Ureter (tissue), 1 donor: ENCODE results near the gene KLHL1. TPM values are rescaled to one million over a fixed set of nuclear protein-coding genes. Genes with fewer than 3 reads are reported as not detected.
"Not testable (repeated sequence)": the region's sequence is repeated elsewhere in the genome, so short reads cannot be mapped to it uniquely, and the experiment has no call there.

Experiments used
- DNase-seq: peaks from one replicate; pipeline ENCODE4 v3.0.0-alpha.2; 2020; ENCODE audit warnings: low spot score
- total RNA-seq: library from RNA; stranded (reverse); gene quantifications from one replicate; pipeline ENCODE4 v1.2.4, GENCODE V29; 2023
- donor health status: DM: yes; HTN: yes; CAD: no.

Gene KLHL1, protein sequence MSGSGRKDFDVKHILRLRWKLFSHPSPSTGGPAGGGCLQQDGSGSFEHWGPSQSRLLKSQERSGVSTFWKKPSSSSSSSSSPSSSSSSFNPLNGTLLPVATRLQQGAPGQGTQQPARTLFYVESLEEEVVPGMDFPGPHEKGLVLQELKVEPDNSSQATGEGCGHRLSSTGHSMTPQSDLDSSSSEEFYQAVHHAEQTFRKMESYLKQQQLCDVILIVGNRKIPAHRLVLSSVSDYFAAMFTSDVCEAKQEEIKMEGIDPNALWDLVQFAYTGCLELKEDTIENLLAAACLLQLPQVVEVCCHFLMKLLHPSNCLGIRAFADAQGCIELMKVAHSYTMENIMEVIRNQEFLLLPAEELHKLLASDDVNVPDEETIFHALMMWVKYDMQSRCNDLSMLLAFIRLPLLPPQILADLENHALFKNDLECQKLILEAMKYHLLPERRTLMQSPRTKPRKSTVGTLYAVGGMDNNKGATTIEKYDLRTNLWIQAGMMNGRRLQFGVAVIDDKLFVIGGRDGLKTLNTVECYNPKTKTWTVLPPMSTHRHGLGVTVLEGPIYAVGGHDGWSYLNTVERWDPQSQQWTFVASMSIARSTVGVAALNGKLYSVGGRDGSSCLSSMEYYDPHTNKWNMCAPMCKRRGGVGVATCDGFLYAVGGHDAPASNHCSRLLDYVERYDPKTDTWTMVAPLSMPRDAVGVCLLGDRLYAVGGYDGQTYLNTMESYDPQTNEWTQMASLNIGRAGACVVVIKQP
- not detected for total RNA-seq

DNA sequence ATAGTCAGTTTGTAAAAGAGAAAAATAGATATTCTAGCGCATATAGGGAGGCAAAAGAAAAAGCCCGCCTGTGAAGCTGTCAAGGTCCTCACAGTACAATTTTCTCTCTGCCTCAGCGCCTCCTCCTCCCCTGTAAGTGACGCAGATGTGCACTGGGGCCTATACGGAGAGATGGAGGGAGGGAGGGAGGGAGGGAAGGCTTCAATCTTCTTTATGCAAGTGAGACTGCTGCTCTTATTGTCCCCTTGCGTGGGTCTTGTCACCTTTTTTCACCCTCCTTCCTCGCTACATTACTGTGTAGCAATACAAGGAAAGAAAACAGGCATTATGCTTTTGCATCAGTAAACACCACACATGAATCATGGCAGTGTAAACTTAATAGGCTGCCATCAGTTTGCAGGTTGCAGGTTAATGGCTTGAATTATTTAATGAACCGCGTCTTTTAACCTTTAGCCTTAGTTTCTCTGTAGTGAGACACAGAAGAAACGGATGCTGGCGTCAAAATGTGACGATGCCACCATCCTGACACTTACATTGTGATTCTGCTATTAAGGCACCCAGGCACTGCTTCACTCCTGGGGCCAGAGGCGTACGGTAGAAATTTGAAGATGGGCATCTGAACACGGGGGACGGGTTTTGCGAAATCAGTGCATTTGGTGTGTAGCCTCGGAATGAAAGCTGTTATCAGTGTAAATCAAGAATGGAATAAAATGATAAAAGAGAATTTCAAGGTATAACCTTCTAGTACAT, at the start of gene KLHL1:
TSS of gene KLHL1 (minus strand) at position 97 of the 750 bp plus-strand sequence. CDS start 753 bp downstream, outside the sequence.
- DNase-seq: no peak

DNA sequence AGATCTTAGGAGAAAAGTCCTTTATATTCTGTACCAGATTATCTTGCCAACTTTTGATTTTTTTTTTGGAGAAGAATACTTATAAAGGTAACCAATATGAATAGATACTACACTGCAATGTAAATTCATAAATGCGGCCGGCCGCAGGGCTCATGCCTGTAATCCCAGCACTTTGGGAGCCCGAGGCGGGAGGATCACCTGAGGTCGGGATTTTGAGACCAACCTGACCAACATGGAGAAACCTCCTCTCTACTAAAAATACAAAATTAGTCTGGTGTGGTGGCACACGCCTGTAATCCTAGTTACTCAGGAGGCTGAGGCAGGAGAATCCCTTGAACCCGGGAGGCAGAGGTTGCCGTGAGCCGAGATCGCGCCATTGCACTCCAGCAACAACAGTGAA, 34.4 kb upstream of the KLHL1 start:
- not testable (repeated sequence) for DNase-seq

GRCh38 chr13:70128098-70128497, 19.8 kb upstream of the KLHL1 start:
- DNase-seq: no peak

GRCh38 chr13:70125693-70126092, 17.4 kb upstream of the KLHL1 start:
- no peak for DNase-seq

DNA sequence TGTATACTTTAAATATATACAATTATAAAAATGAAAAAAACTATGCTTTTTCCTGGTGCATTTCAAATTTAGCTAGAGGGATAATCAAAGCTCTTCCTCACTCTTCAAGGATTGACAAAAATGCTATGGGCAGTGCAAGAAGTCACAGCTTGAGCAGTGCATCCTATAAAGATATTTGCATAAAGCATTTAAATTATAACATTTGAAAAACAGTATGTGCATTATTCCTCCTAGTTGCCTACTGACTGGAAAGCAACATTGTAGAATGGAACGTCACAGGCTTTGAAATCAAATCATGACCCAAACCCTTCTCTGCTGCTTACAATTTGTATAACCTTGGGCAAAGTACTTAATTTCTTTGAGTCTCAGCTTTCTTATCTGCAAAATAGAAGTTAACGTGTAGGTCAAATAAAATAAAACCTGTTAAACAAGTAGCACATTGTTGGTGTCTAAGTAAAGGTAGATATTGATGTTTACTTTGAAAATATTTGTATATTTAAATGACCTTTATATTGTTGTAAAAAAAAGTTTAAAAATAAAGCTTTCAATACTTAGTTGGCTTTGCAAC, 9.2 kb upstream of the KLHL1 start:
- DNase-seq: no peak

GRCh38 chr13:70107498-70108281, 562 bp downstream of the KLHL1 start, which contains the start of gene ATXN8OS:
Gene ATXN8OS (plus strand): TSS chr13:70107826.
- no peak for DNase-seq

DNA sequence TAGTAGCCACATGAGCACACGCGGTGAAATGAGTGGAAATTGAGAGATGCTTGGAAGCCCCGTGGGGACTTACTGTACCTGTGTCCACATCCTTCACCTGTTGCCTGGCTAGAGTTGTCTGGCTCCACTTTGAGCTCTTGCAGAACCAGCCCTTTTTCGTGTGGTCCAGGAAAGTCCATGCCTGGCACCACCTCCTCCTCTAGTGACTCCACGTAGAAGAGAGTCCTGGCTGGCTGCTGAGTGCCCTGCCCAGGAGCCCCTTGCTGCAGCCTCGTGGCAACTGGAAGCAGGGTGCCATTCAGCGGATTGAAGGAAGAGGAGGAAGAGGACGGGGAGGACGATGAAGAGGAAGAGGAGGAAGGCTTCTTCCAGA, 1.1 kb downstream of the KLHL1 start:
- DNase-seq: no peak

DNA sequence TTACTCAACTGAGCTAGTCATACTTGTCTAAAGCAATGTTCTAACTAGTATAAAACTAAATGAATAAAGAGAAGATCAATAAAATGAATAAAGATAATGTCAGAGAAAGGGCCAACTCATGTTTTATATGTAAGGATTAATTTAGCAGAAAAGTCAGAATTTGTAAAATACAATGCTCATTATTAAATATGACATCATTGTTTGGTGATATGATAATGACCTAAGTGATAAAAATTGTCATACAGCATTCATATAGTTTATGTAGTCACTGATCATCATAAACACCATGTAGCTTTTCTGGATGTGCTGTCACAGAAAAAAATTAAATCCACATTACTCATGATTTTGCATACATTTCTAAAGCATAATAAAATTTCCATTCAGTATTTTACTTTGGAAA, 3.8 kb downstream of the KLHL1 start:
- DNase-seq: no peak

GRCh38 chr13:70098669-70099068, 9.6 kb downstream of the KLHL1 start:
- DNase-seq: no peak

DNA sequence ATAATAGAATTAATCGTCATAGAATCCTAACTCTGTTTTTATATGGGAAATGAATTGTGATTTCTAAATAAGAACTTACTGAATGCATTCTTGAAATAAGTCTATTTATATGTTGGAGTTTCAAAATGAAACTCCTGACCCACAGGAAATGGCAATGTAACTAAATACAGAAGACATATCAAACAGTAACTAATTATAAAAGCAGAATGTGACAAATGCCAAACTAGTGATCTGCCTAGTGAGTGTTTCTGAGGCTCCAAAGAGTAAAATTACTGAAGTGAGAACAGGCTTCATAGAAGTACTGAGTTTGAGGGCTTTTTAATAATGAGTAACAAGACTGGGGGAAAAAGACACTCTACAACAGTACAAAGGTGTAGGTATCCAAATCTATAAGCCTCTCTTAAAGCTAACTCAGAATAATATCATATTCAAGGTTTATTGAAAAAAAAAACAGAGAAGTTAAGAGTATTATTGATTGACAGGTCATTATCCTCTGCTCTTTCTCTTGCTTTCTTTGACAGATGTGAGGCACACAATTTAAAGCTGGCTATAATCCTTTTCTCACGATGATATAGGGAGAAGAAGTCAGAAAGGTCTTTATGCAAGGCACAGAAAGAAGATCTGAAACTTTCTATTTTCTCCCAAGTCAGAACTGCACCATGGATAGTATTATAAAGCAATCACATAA, 18.1 kb downstream of the KLHL1 start:
- DNase-seq: no peak

DNA sequence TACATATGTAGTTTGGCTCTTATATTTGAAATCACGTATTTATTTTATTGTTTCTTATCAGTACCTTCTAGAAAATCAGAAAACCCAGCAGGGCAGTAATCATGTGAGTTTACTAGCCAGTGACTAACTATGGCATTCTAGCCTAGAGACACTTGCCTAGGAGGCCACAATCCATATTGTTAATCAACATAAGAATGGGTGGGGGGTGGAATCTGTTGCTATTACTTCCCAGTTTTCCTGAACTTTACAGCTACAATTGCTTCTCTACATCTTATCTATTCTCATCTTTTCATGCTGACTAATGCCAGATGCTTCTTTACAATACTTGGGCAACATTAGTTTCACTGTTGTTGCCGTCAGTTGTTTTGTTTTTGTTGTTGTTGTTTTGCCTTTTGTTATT, 19.3 kb downstream of the KLHL1 start:
- DNase-seq: no peak

GRCh38 chr13:70087247-70087646, 21.0 kb downstream of the KLHL1 start:
- no peak for DNase-seq

GRCh38 chr13:70080012-70080411, 28.2 kb downstream of the KLHL1 start:
- DNase-seq: no peak

DNA sequence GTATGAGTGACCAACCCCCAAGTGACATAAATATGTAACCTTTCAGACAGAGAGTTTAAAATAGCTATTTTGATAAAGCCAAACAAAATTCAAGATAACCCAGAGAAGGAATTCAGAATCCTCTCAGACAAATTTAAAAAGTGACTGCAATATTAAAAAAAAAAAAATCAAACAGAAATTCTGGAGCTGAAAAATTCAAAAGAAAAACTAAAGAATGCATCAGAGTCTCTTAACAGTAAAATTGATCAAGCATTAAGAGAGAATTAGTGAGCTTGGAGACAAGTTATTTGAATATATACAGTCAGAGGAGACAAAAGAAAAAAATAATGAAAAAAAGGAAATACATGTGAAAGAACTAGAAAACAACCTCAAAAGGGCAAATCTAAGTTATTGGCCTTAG, 53.7 kb downstream of the KLHL1 start:
- DNase-seq: no peak

DNA sequence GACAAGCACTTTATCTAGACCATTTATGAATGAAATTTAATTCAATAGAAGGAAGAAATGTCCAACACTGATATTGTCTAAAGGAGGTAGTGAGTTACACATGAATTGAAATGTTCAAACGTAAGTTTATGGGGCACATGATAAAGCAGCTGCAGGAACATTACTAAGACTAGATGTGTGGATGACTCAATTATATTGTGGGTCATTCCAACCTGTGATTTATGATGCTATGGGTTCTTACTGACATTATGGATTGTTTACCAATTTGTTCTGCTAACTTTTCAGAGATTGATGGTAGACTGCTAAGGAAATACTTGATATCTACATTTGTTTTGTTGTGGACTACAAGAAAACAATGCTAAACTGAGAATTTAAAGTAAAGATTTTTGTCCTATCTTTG, 56.7 kb downstream of the KLHL1 start:
- no peak for DNase-seq

DNA sequence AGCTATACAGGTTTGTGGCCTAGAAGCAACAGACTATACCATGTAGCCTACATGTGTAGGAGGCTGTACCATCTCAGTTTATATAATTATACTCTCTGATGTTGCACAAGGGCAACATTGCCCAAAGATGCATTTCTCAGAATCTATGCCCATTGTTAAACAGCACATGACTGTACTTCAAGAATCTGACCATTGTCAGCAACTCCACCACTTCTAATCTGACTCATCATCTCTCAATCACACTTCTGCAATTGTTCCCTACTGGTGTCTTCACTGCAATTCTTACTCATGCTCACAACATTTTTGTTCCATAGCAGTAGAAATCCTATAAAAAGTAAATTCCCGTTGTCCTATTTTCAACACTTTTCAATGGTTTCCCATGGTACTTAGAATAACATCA, 64.6 kb downstream of the KLHL1 start:
- DNase-seq: no peak

DNA sequence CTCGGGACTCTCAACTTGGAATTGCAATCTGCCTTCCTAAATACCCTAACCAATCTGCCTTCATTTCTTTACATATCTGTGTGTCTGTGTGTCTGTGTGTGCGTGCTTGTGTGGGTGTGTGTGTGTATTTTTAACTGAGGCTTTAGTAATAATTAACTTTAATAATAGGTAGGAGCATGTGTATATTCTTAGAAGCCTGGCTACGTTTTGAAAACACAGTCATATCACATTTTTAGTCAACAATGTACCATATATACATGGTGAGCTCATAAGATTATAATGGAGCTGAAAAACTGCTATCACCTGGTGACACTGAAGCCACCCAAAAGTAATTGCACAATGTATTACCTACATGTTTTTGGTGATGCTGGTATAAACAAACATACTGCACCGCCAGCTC, 66.1 kb downstream of the KLHL1 start:
- no peak for DNase-seq

- DNase-seq: no peak
Observed at GRCh38 chr13:70034286-70034685, 74.0 kb downstream of the KLHL1 start.

DNA sequence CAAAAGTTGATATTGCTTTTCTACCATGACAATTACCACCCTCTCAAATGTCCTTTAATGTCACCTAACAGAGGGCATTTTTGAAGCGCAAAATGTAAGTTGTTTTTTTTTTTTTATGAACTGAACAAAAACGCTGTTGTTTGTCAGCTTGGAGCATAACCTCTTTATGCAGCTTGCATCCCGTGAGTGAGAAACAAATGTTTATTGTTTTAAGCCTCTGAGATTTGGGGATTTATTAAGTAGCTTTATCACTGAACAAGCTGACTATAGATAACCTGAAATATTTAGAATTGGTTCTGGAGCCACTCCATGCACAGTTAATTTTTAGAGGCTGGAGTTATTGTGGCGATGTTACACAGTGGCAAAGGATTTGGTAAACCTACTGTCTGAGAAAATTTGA, 80.7 kb downstream of the KLHL1 start:
- no peak for DNase-seq

GRCh38 chr13:70023516-70023915, 84.7 kb downstream of the KLHL1 start:
- no peak for DNase-seq

DNA sequence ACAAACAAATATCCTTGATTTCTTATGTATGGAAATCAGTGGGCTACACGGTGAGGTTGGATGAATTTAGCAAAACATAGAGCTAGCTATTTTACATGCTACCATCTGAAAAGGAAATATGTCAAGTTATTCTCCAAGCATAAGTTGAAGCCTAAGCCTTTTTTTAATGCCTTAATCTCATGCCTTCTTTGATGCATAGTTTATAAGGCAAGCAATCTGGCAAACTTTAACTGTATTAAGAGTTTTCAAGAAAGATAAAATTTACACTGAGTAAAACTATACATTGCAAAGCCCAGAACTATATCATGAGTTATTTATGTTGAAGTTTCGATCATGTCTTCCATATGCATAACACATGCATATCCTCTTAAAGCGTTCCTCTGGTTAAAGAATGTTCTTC, 85.6 kb downstream of the KLHL1 start:
- no peak for DNase-seq
